C4-2B (cell line): ENCODE results near the gene DNAJC18.

ENCODE experiments used
- CTCF ChIP-seq: fragments of 450-650 bp; conservative IDR thresholded peaks from 2 replicates; pipeline ENCODE4 v1.5.1; 2017; ENCODE audit warnings: mild to moderate bottlenecking
- ZFX ChIP-seq: fragments of 450-650 bp; IDR thresholded peaks from 2 replicates; pipeline ENCODE4 v1.6.1; 2017

DNA sequence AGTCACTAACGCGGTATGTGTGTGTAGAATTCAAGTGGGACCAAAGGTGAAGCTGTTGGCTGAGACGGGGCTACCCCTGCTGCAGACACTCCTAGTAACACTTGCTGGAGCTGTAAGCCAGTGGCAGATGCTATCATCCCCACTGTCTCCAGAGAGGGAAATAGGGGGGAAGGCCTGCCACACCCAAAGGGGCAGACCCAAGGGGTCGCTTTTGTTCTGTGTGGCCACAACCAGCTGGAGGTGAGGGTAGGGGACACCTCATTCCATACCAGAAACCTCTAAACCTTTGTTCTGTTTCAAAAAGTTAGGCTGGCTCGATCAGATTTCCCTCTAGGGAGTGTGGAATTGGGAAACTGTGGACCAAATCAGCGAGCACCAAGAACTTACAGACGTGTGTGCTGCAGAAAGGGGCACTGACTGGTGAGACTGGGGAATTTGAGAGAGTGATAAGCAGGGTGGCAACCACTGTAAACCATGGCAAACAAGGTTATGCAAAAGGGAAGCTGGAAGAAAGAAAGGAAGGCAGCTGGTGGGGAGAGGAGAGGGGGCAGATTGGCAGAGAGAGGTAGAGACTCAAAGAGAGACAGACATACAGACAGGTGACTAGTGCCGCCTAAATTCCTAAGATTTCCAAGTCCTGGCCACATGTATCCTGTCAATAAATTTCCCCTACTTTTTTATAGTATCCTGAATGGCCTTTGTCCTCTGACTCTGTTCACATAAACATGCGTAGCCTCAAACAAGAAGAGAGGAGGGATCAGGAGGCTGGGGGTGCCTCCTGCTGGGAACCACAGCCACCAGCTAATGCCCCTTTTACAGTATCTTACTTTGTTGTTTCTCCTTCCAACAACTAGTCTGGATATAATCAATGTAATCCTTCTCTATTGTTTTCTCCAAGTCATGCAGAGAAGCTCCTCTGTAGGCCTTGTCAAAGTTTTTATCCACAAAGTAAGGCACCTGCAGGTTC, 19.8 kb downstream of the DNAJC18 start:
- TF ChIP-seq CTCF (no peak), ZFX (no peak)
